Right lobe of liver (tissue), 4 donors: ENCODE results near the gene EVI5.

Source experiments
- POLR2A ChIP-seq: fragments of 450-650 bp; IDR thresholded peaks from one replicate; pipeline ENCODE4 v1.6.1; 2017; ENCODE audit warnings: antibody characterized with exemption, mild to moderate bottlenecking
- TF ChIP-seq, protein P1 (sequence below), 4 donors: fragments of 200-600 bp in 3 of 4; fragments of 450-650 bp in 1 of 4; IDR thresholded peaks; one replicate each; pipeline versions ENCODE4 v1.5.1 to v1.8.0; 2016 to 2022; ENCODE audit warnings: antibody characterized with exemption in 4 of 4, mild to moderate bottlenecking in 2 of 4
- donor health status: DM: no; HTN: no; CAD: no.
- donor health status: DM: no; HTN: no; CAD: no.
- donor health status: DM: no; HTN: yes; CAD: no.

DNA sequence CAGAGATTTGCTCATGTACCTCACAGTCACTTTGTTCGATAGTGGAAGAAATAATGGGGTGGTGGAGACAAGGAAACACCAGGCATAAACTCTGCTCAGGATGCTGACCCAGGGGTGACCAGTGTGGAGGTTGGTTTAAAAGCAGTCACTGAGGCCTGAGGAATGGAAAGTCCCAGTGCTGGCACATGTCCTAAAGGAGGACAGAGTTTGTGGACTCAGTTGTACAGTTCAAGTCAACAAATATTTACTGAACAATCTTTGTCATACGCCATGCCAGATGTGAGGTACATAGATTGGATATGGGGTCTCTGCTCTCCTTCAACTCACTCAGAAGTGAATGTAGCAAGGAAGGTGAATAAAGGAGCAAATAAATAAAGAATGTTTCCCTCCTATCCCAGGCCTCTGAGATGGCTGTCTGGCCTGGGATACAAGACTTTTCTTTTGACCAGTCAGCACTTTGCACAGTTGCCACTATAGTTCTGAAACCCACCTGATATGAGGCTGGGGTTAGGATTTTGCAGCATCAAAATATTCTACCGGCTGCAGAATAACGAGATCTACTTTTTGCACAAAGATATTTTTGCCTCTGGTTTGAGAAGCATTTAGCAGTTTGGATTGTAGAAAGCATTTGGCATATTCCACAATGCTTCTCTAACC is 290.3 kb downstream of the EVI5 start:
- TF ChIP-seq, protein P1, sequence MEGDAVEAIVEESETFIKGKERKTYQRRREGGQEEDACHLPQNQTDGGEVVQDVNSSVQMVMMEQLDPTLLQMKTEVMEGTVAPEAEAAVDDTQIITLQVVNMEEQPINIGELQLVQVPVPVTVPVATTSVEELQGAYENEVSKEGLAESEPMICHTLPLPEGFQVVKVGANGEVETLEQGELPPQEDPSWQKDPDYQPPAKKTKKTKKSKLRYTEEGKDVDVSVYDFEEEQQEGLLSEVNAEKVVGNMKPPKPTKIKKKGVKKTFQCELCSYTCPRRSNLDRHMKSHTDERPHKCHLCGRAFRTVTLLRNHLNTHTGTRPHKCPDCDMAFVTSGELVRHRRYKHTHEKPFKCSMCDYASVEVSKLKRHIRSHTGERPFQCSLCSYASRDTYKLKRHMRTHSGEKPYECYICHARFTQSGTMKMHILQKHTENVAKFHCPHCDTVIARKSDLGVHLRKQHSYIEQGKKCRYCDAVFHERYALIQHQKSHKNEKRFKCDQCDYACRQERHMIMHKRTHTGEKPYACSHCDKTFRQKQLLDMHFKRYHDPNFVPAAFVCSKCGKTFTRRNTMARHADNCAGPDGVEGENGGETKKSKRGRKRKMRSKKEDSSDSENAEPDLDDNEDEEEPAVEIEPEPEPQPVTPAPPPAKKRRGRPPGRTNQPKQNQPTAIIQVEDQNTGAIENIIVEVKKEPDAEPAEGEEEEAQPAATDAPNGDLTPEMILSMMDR (IDR thresholded peaks at IDR 0.05), result no peak
- no peak for TF ChIP-seq POLR2A
